HepG2 (cell line): Measurements from ENCODE around the gene ZC2HC1B. TPM values are rescaled to one million over a fixed set of nuclear protein-coding genes. Genes with fewer than 3 reads are reported as not detected.

ENCODE experiments used
- ASH2L ChIP-seq: fragments of 300-600, 200-600 bp; sonication (generic); IDR thresholded peaks from 2 replicates; pipeline ENCODE4 v1.7.0; 2017; ENCODE audit warnings: low read depth, mild to moderate bottlenecking, moderate library complexity, mixed read lengths, low read length; ENCODE audit not compliant: insufficient read length
- ETV5 ChIP-seq: IDR thresholded peaks from 2 replicates; pipeline ENCODE4 v1.6.1; 2018; ENCODE audit warnings: missing biosample characterization, missing genetic modification reagents, inconsistent platforms, borderline replicate concordance
- HNF4A ChIP-seq: sonication (generic); formaldehyde crosslinking; IDR thresholded peaks from 2 replicates; pipeline ENCODE4 v1.4.0; 2020; ENCODE audit warnings: missing genetic modification reagents
- SAP130 ChIP-seq: IDR thresholded peaks from 2 replicates; pipeline ENCODE4 v1.6.1; 2016; ENCODE audit warnings: low read depth
- SOX13 ChIP-seq, 3 experiments: fragments of 450-650 bp in 1 of 3; sonication (generic) in 1 of 3; formaldehyde crosslinking in 1 of 3; IDR thresholded peaks in 2 of 3; conservative IDR thresholded peaks in 1 of 3; 2 replicates each; pipeline versions ENCODE4 v1.5.0 to v1.6.1; 2016 to 2020; ENCODE audit warnings: antibody characterized with exemption in 1 of 3, mild to moderate bottlenecking in 1 of 3, missing compliant biosample characterization in 1 of 3, missing genetic modification reagents in 1 of 3, moderate library complexity in 1 of 3
- SRSF4 ChIP-seq: fragments of 200-400 bp; formaldehyde crosslinking; IDR thresholded peaks from one replicate; pipeline ENCODE4 v1.6.1; 2018; ENCODE audit warnings: mild to moderate bottlenecking, low read depth, low read length, moderate library complexity; ENCODE audit not compliant: poor library complexity, severe bottlenecking
- STAG1 ChIP-seq: sonication (generic); formaldehyde crosslinking; IDR thresholded peaks from 2 replicates; pipeline ENCODE4 v1.4.0; 2020; ENCODE audit warnings: missing genetic modification reagents
- TCF7 ChIP-seq: sonication (generic); IDR thresholded peaks from 2 replicates; pipeline ENCODE4 v1.6.1; 2016; ENCODE audit warnings: antibody characterized with exemption, low read depth
- ZNF230 ChIP-seq: sonication (generic); formaldehyde crosslinking; IDR thresholded peaks from 2 replicates; pipeline ENCODE4 v1.4.0; 2020; ENCODE audit warnings: mild to moderate bottlenecking, missing genetic modification reagents
- ZNF24 ChIP-seq: fragments of 450-650 bp; IDR thresholded peaks from 2 replicates; pipeline ENCODE4 v1.6.1; 2017; ENCODE audit warnings: antibody characterized with exemption, mild to moderate bottlenecking
- ZNF337 ChIP-seq: sonication (generic); formaldehyde crosslinking; IDR thresholded peaks from 2 replicates; pipeline ENCODE4 v1.5.1; 2020; ENCODE audit warnings: missing genetic modification reagents, low read depth, mild to moderate bottlenecking, borderline replicate concordance
- ZNF670 ChIP-seq: sonication (generic); formaldehyde crosslinking; IDR thresholded peaks from 2 replicates; pipeline ENCODE4 v1.8.0; 2022; ENCODE audit warnings: mild to moderate bottlenecking, missing genetic modification reagents, borderline replicate concordance
- ZNF713 ChIP-seq: sonication (generic); formaldehyde crosslinking; IDR thresholded peaks from 2 replicates; pipeline ENCODE4 v1.4.0; 2020; ENCODE audit warnings: mild to moderate bottlenecking, missing genetic modification reagents
- polyA plus RNA-seq, 8 experiments: library from polyadenylated mRNA; depleted of rRNA in 3 of 8; stranded (reverse) in 7 of 8; unstranded in 1 of 8; fragments of >200 nt; fragmentation: Illumina TruSeq in 4 of 8; extraction: Trizol in 4 of 8; gene quantifications; 2 replicates each; pipeline versions ENCODE4 v1.2.1 to v1.2.3, GENCODE V29; 2011 to 2016; ENCODE audit warnings: low read depth in 4 of 8, missing spikeins in 1 of 8, mixed read lengths in 1 of 8; ENCODE audit not compliant: insufficient read depth in 1 of 8
- total RNA-seq, 5 experiments: library from RNA; depleted of rRNA; stranded (reverse); fragments of >200 nt; fragmentation: Illumina TruSeq; extraction: Trizol; gene quantifications; 2 replicates each; pipeline ENCODE4 v1.2.3, GENCODE V29; 2016; ENCODE audit warnings: low read depth in 1 of 5
- TF ChIP-seq, protein P1 (sequence below): sonication (generic); formaldehyde crosslinking; conservative IDR thresholded peaks from 2 replicates; pipeline ENCODE4 v1.4.0; 2020; ENCODE audit warnings: mild to moderate bottlenecking, missing genetic modification reagents, moderate library complexity
- TF ChIP-seq, protein P2 (sequence below): sonication (generic); formaldehyde crosslinking; IDR thresholded peaks from 2 replicates; pipeline ENCODE4 v1.4.0; 2020; ENCODE audit warnings: mild to moderate bottlenecking, missing genetic modification reagents, borderline replicate concordance

The ZC2HC1B gene
- total and polyA plus RNA-seq, 2 of the 13 experiments (the other 11 are each of a cell fraction or from before 2014, with no cell fraction given) = not detected

DNA sequence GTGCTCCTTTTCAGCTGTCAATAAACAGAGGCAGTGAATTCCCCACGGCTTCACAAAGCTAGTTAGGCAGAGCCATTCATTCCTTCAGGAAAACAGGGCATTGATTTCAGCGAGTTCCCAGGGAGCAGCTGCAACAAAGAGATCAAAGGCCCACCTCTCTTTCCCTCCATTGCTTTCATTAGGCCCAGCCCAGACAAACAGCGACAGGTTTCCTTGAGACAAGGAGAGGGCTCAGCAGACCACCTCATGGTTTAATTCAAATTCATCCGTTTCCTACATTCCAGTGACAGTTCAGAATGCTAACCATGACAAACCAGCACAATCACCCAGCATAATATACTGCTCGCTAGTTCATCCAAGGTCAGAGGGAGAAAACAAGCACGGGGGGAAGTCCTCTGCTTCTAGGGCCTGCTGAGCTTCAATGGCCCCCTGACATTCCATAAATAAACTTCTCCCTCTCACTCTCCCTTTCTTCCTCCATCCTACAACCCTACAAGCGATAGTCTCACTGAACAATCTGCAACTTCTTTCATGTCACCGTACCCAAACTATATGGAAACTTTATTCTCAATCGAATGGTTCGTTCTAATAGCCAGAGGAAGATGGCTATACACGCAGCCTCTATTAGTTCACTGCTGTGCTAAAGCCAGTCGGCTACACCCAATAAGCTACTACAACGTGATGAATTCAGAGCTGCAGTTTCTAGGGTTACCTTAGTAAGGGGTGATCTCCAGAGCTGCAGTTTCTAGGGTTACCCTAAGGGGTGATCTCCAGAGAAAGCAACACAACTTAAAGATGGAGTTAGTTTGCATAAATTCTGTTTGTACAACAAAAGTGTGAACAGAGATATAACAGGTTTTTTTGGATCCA lies 109.1 kb downstream of the ZC2HC1B start (continued):
- TF ChIP-seq, protein P1, sequence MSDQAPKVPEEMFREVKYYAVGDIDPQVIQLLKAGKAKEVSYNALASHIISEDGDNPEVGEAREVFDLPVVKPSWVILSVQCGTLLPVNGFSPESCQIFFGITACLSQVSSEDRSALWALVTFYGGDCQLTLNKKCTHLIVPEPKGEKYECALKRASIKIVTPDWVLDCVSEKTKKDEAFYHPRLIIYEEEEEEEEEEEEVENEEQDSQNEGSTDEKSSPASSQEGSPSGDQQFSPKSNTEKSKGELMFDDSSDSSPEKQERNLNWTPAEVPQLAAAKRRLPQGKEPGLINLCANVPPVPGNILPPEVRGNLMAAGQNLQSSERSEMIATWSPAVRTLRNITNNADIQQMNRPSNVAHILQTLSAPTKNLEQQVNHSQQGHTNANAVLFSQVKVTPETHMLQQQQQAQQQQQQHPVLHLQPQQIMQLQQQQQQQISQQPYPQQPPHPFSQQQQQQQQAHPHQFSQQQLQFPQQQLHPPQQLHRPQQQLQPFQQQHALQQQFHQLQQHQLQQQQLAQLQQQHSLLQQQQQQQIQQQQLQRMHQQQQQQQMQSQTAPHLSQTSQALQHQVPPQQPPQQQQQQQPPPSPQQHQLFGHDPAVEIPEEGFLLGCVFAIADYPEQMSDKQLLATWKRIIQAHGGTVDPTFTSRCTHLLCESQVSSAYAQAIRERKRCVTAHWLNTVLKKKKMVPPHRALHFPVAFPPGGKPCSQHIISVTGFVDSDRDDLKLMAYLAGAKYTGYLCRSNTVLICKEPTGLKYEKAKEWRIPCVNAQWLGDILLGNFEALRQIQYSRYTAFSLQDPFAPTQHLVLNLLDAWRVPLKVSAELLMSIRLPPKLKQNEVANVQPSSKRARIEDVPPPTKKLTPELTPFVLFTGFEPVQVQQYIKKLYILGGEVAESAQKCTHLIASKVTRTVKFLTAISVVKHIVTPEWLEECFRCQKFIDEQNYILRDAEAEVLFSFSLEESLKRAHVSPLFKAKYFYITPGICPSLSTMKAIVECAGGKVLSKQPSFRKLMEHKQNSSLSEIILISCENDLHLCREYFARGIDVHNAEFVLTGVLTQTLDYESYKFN (CRISPR knock-in tag) = 0 out of 2 replicates have a peak, but pooled peaks have one; percentile 33
- no peak for TF ChIP-seq ZNF230 (CRISPR knock-in tag)
- no peak for TF ChIP-seq SOX13 (IDR thresholded peaks at IDR 0.05)
- TF ChIP-seq SOX13 (CRISPR knock-in tag; conservative IDR thresholded peaks at IDR 0.05 in 1 of 2, IDR thresholded peaks at IDR 0.05 in 1 of 2) = peak in 1 of 2 experiments; percentile 42; a peak in 1 of 4 replicates
- TF ChIP-seq HNF4A (CRISPR knock-in tag) = 0 out of 2 replicates have a peak, but pooled peaks have one; percentile 16
- TF ChIP-seq SAP130 (CRISPR knock-in tag) = 0 out of 2 replicates have a peak, but pooled peaks have one; percentile 21
- 0 out of 2 replicates have a peak, but pooled peaks have one; percentile 35 for TF ChIP-seq ZNF670 (CRISPR knock-in tag)
- peak; percentile 53 for TF ChIP-seq TCF7
- peak; percentile 68; the same call in 1 of the 2 replicates for TF ChIP-seq ZNF24
- TF ChIP-seq, protein P2, sequence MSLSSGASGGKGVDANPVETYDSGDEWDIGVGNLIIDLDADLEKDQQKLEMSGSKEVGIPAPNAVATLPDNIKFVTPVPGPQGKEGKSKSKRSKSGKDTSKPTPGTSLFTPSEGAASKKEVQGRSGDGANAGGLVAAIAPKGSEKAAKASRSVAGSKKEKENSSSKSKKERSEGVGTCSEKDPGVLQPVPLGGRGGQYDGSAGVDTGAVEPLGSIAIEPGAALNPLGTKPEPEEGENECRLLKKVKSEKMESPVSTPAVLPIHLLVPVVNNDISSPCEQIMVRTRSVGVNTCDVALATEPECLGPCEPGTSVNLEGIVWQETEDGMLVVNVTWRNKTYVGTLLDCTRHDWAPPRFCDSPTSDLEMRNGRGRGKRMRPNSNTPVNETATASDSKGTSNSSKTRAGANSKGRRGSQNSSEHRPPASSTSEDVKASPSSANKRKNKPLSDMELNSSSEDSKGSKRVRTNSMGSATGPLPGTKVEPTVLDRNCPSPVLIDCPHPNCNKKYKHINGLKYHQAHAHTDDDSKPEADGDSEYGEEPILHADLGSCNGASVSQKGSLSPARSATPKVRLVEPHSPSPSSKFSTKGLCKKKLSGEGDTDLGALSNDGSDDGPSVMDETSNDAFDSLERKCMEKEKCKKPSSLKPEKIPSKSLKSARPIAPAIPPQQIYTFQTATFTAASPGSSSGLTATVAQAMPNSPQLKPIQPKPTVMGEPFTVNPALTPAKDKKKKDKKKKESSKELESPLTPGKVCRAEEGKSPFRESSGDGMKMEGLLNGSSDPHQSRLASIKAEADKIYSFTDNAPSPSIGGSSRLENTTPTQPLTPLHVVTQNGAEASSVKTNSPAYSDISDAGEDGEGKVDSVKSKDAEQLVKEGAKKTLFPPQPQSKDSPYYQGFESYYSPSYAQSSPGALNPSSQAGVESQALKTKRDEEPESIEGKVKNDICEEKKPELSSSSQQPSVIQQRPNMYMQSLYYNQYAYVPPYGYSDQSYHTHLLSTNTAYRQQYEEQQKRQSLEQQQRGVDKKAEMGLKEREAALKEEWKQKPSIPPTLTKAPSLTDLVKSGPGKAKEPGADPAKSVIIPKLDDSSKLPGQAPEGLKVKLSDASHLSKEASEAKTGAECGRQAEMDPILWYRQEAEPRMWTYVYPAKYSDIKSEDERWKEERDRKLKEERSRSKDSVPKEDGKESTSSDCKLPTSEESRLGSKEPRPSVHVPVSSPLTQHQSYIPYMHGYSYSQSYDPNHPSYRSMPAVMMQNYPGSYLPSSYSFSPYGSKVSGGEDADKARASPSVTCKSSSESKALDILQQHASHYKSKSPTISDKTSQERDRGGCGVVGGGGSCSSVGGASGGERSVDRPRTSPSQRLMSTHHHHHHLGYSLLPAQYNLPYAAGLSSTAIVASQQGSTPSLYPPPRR = peak; percentile 18; the same call in 1 of the 2 replicates
- peak; percentile 50 for TF ChIP-seq ASH2L
- TF ChIP-seq ZNF337 (CRISPR knock-in tag) = no peak
- TF ChIP-seq ETV5 = peak; percentile 25; the same call in 1 of the 2 replicates
- no peak for TF ChIP-seq STAG1 (CRISPR knock-in tag)
- TF ChIP-seq SRSF4 = no peak
- no peak for TF ChIP-seq ZNF713
